Neuronal stem cell (in vitro differentiated cells): ENCODE results near the gene STARD5.

Experiments used
- DNase-seq: peaks from one replicate; pipeline ENCODE4 v3.0.0-alpha.2; 2013; ENCODE audit warnings: low spot score
- H2AFZ ChIP-seq: one replicate; pipeline ENCODE4 v1.6.1; 2013; ENCODE audit warnings: mild to moderate bottlenecking, low read length, inconsistent platforms
- H2AK5ac ChIP-seq: 2 replicates; pipeline ENCODE4 v1.6.1; 2013; ENCODE audit warnings: low read depth, mild to moderate bottlenecking, inconsistent platforms, low read length, moderate library complexity, mixed read lengths
- H2BK120ac ChIP-seq: 2 replicates; pipeline ENCODE4 v1.6.1; 2013; ENCODE audit warnings: low read depth, mild to moderate bottlenecking, inconsistent platforms, low read length, moderate library complexity, mixed read lengths
- H2BK12ac ChIP-seq: one replicate; pipeline ENCODE4 v1.6.1; 2013; ENCODE audit warnings: low read length, inconsistent platforms
- H2BK15ac ChIP-seq: 2 replicates; pipeline ENCODE4 v1.6.1; 2013; ENCODE audit warnings: mild to moderate bottlenecking, low read length, inconsistent platforms, mixed read lengths
- H2BK5ac ChIP-seq: one replicate; pipeline ENCODE4 v1.6.1; 2013; ENCODE audit warnings: inconsistent platforms, mild to moderate bottlenecking, low read length, moderate library complexity
- H3K14ac ChIP-seq: one replicate; pipeline ENCODE4 v1.6.1; 2013; ENCODE audit warnings: low read length, inconsistent platforms
- H3K18ac ChIP-seq: 2 replicates; pipeline ENCODE4 v1.6.1; 2013; ENCODE audit warnings: low read length, inconsistent platforms
- H3K23ac ChIP-seq: 2 replicates; pipeline ENCODE4 v1.6.1; 2013; ENCODE audit warnings: low read depth, mild to moderate bottlenecking, mixed read lengths, low read length, inconsistent platforms; ENCODE audit not compliant: poor library complexity
- H3K27ac ChIP-seq: replicated peaks from 3 replicates; pipeline ENCODE4 v1.5.1; 2013; ENCODE audit warnings: low read length, inconsistent platforms
- H3K27me3 ChIP-seq, 3 experiments: 2 replicates each; pipeline ENCODE4 v1.6.1; 2013; ENCODE audit warnings: low read length in 3 of 3, mild to moderate bottlenecking in 2 of 3, inconsistent platforms in 1 of 3, low read depth in 1 of 3, mixed read lengths in 1 of 3, moderate library complexity in 1 of 3; ENCODE audit not compliant: control insufficient read depth in 3 of 3, insufficient read depth in 3 of 3
- H3K36me3 ChIP-seq, 2 donors: replicated peaks in 1 of 2; 2 replicates each; pipeline ENCODE4 v1.6.1; 2013; ENCODE audit warnings: low read length in 2 of 2; ENCODE audit not compliant: control insufficient read depth in 2 of 2, insufficient read depth in 2 of 2
- H3K4ac ChIP-seq: 2 replicates; pipeline ENCODE4 v1.6.1; 2013; ENCODE audit warnings: inconsistent platforms, mild to moderate bottlenecking, low read length, moderate library complexity
- H3K4me1 ChIP-seq, 2 donors: 1 replicate in 1 of 2; 2 replicates in 1 of 2; pipeline ENCODE4 v1.6.1; 2013; ENCODE audit warnings: low read length in 2 of 2, low read depth in 1 of 2; ENCODE audit not compliant: control insufficient read depth in 2 of 2, insufficient read depth in 1 of 2
- H3K4me2 ChIP-seq: one replicate; pipeline ENCODE4 v1.6.1; 2013; ENCODE audit warnings: mild to moderate bottlenecking, low read length, inconsistent platforms; ENCODE audit not compliant: insufficient read depth, poor library complexity, severe bottlenecking
- H3K4me3 ChIP-seq, 2 donors: 2 replicates each; pipeline ENCODE4 v1.5.1; 2013; ENCODE audit warnings: low read length in 2 of 2, mild to moderate bottlenecking in 2 of 2, inconsistent platforms in 1 of 2, moderate library complexity in 1 of 2
- H3K79me1 ChIP-seq: one replicate; pipeline ENCODE4 v1.6.1; 2013; ENCODE audit warnings: low read depth, mild to moderate bottlenecking, inconsistent platforms, low read length, moderate library complexity
- H3K9ac ChIP-seq: one replicate; pipeline ENCODE4 v1.6.1; 2013; ENCODE audit warnings: mild to moderate bottlenecking, low read depth, low read length, inconsistent platforms; ENCODE audit not compliant: poor library complexity
- H3K9me3 ChIP-seq, 2 donors: replicated peaks in 1 of 2; 2 replicates each; pipeline versions ENCODE3 to v1.6.1; 2013; ENCODE audit warnings: low read length in 2 of 2, mild to moderate bottlenecking in 2 of 2, inconsistent platforms in 1 of 2, low read depth in 1 of 2, mixed read lengths in 1 of 2, moderate library complexity in 1 of 2; ENCODE audit not compliant: control insufficient read depth in 2 of 2, insufficient read depth in 1 of 2
- H4K8ac ChIP-seq: one replicate; pipeline ENCODE4 v1.6.1; 2013; ENCODE audit warnings: low read depth, mild to moderate bottlenecking, inconsistent platforms, low read length, moderate library complexity
- H4K91ac ChIP-seq: one replicate; pipeline ENCODE4 v1.6.1; 2013; ENCODE audit warnings: low read length, low read depth, mild to moderate bottlenecking, inconsistent platforms; ENCODE audit not compliant: poor library complexity
- WGBS, 2 donors: extraction: QIAGEN DNeasy Blood & Tissue Kit; methylation state at CpG; one replicate each; pipeline ENCODE4 v1.1.7; 2013; ENCODE audit warnings: missing lambda C conversion rate in 2 of 2, mixed read lengths in 1 of 2; ENCODE audit not compliant: insufficient read length in 2 of 2, insufficient replicate concordance in 1 of 2; ENCODE audit errors: extremely low coverage in 2 of 2; 5-methylcytosine and 5-hydroxymethylcytosine counted together

Gene STARD5

GRCh38 chr15:81286621-81287121, 37.3 kb downstream of the STARD5 start:
- Histone ChIP-seq H3K18ac (no peak overlapping the region), H3K23ac (no peak overlapping the region), H2BK12ac (no peak overlapping the region), H3K14ac (no peak overlapping the region), H3K4me1 (no peaks in the 10 kb centered on the region), H2AFZ (no peak overlapping the region), H3K4me2 (no peak overlapping the region), H4K8ac (no peak overlapping the region), H2BK5ac (no peak overlapping the region), H3K4me3 (no peak overlapping the region), H3K27ac (no peak overlapping the region), H4K91ac (no peak overlapping the region), H3K36me3 (no peaks in the 10 kb centered on the region), H3K9ac (no peak overlapping the region), H3K79me1 (no peaks in the 10 kb centered on the region), H3K4ac (no peak overlapping the region), H3K27me3 (peaks cover 0 to 3% (median 0%) of the 10 kb centered on the region in 3 experiments), H2BK15ac (no peak overlapping the region), H2AK5ac (no peak overlapping the region), H2BK120ac (no peak overlapping the region), H3K9me3 (no peaks in the 10 kb centered on the region)
- WGBS, 2 donors, result no CpG with 5 or more reads among the region's 2 CpGs
- no peak for DNase-seq

- Histone ChIP-seq H3K18ac (no peak overlapping the region), H3K4me1 (no peaks in the 10 kb centered on the region), H3K27me3 (peaks cover 0 to 11% (median 0%) of the 10 kb centered on the region in 3 experiments), H3K27ac (no peak overlapping the region), H4K8ac (no peak overlapping the region), H2BK12ac (no peak overlapping the region), H3K4me2 (no peak overlapping the region), H2BK5ac (no peak overlapping the region), H3K23ac (no peak overlapping the region), H2AK5ac (no peak overlapping the region), H3K9ac (no peak overlapping the region), H2BK120ac (no peak overlapping the region), H3K9me3 (no peaks in the 10 kb centered on the region), H3K4me3 (no peak overlapping the region), H3K4ac (no peak overlapping the region), H4K91ac (no peak overlapping the region), H3K36me3 (no peaks in the 10 kb centered on the region), H3K14ac (no peak overlapping the region), H2BK15ac (no peak overlapping the region), H3K79me1 (no peaks in the 10 kb centered on the region), H2AFZ (no peak overlapping the region)
- WGBS, 2 donors, result no CpG with 5 or more reads among the region's 6 CpGs
- no peak for DNase-seq
Observed at GRCh38 chr15:81285461-81285860, 38.5 kb downstream of the STARD5 start.

GRCh38 chr15:81284256-81285031, 39.5 kb downstream of the STARD5 start:
- no peak overlapping the region for H2AK5ac ChIP-seq
- no peaks in the 10 kb centered on the region for H3K9me3 ChIP-seq
- no peak overlapping the region for H2BK5ac ChIP-seq
- no peak overlapping the region for H2BK120ac ChIP-seq
- no peak overlapping the region for H3K23ac ChIP-seq
- no peak overlapping the region for H2BK15ac ChIP-seq
- H3K27me3 ChIP-seq, result peaks cover 0 to 11% (median 0%) of the 10 kb centered on the region in 3 experiments
- no peaks in the 10 kb centered on the region for H3K79me1 ChIP-seq
- H3K14ac ChIP-seq, result no peak overlapping the region
- no CpG with 5 or more reads among the region's 5 CpGs for WGBS, 2 donors
- H4K8ac ChIP-seq, result no peak overlapping the region
- no peak overlapping the region for H3K18ac ChIP-seq
- H2AFZ ChIP-seq, result no peak overlapping the region
- H3K9ac ChIP-seq, result no peak overlapping the region
- no peak overlapping the region for H3K4me2 ChIP-seq
- no peak overlapping the region for H3K27ac ChIP-seq
- H4K91ac ChIP-seq, result no peak overlapping the region
- H3K36me3 ChIP-seq, result no peaks in the 10 kb centered on the region
- H3K4ac ChIP-seq, result no peak overlapping the region
- DNase-seq, result no peak
- no peak overlapping the region for H3K4me3 ChIP-seq
- H3K4me1 ChIP-seq, result no peaks in the 10 kb centered on the region
- H2BK12ac ChIP-seq, result no peak overlapping the region

GRCh38 chr15:81282911-81283310, 41.0 kb downstream of the STARD5 start:
- no peak for DNase-seq
- Histone ChIP-seq H3K4ac (no peak overlapping the region), H3K4me1 (no peaks in the 10 kb centered on the region), H4K91ac (no peak overlapping the region), H2BK5ac (no peak overlapping the region), H3K4me3 (no peak overlapping the region), H3K27ac (no peak overlapping the region), H2BK15ac (no peak overlapping the region), H3K4me2 (no peak overlapping the region), H2AK5ac (no peak overlapping the region), H4K8ac (no peak overlapping the region), H3K79me1 (no peaks in the 10 kb centered on the region), H2AFZ (no peak overlapping the region), H3K14ac (no peak overlapping the region), H3K27me3 (peaks cover 0 to 11% (median 0%) of the 10 kb centered on the region in 3 experiments), H3K18ac (no peak overlapping the region), H3K36me3 (no peaks in the 10 kb centered on the region), H3K9ac (no peak overlapping the region), H2BK12ac (no peak overlapping the region), H2BK120ac (no peak overlapping the region), H3K9me3 (peaks cover 0 to 4% of the 10 kb centered on the region in 2 donors), H3K23ac (no peak overlapping the region)
- no CpG with 5 or more reads among the region's 5 CpGs for WGBS, 2 donors
